ENCODE data around the gene MTMR12. TPM values are rescaled to one million over a fixed set of nuclear protein-coding genes. Genes with fewer than 3 reads are reported as not detected.
A peak's percentile ranks its signal among the peaks of the same experiment; 100 is the strongest.

Gene MTMR12
- total and polyA plus RNA-seq, 2 of the 13 experiments (the other 11 are each of a cell fraction or from before 2014, with no cell fraction given) = 23.4 to 36.6 TPM

GRCh38 chr5:32225445-32225844 lies 87.3 kb downstream of the MTMR12 start (continued):
- TF ChIP-seq PAXIP1 (CRISPR knock-in tag; conservative IDR thresholded peaks at IDR 0.05) (0 out of 2 replicates have a peak, but pooled peaks have one; percentile 21), MTERF4 (CRISPR knock-in tag; IDR thresholded peaks at IDR 0.05) (no peak), SIX4 (CRISPR knock-in tag; IDR thresholded peaks at IDR 0.05) (peak; percentile 78), TEAD3 (CRISPR knock-in tag; optimal IDR thresholded peaks at IDR 0.05; ENCODE audit: borderline replicate concordance) (peak; percentile 27), MTF2 (CRISPR knock-in tag; IDR thresholded peaks at IDR 0.05; ENCODE audit: borderline replicate concordance) (no peak), ZNF281 (CRISPR knock-in tag; IDR thresholded peaks at IDR 0.05; ENCODE audit: borderline replicate concordance) (peak; percentile 40; the same call in 1 of the 2 replicates), DPF2 (CRISPR knock-in tag; IDR thresholded peaks at IDR 0.05; ENCODE audit: borderline replicate concordance, low read depth) (no peak), ZNF776 (CRISPR knock-in tag; IDR thresholded peaks at IDR 0.05) (no peak), USF2 (IDR thresholded peaks at IDR 0.05; ENCODE audit: low read depth, low read length) (no peak), USF2 (CRISPR knock-in tag; IDR thresholded peaks at IDR 0.05; ENCODE audit: borderline replicate concordance) (no peak)

Measured in HepG2 (cell line).